ENCODE data around the gene S100A2. TPM values are rescaled to one million over a fixed set of nuclear protein-coding genes. Genes with fewer than 3 reads are reported as not detected.

Gene S100A2
- total and polyA plus RNA-seq, 2 donors (not counting 1 experiment from before 2014, with no cell fraction given): 0.19 TPM; not detected in 1

DNA sequence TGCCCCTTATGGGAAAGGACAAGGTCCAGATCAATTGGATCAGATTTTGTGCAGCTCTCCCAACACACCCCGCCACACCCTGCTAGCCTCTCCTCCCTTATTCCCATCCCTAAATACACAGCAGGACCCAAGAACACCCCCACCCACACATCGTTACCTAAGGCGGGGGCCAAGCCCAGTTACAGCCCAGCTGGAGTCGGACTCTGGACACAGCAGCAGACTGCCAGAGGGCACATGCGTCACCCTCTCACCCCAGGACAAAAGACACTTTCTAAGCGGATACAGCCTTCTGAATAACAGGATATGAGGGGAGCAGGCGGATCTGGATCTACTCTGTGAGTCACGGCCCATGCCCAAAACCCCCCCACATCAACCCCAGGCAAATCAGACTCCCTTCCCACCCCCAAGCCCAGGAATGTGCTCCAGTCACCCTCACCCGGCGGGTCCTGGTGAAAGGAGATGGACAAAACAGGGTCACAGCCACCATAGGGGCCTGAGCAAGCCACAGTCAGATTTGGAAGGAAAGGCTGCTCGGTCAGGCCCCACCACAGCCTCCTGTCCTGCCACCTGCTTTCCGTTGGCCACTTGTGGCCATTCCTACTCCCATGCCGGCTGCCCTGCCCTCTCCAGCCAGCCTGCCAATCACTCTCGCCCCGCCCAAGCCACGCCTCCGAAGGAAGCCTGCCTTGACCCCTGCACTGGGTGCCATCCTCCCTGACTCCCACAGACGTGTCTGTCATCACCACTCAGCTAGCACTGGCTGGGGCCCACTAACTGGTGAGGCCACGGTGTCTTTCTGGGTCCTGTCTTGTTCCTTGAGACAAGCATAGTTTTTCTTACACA is 43.3 kb upstream of the S100A2 start:
- peaks cover 0 to 4% of the 10 kb centered on the region in 2 donors for H3K4me1 ChIP-seq (ENCODE audit: control insufficient read depth in 2 of 2, insufficient read depth in 2 of 2, low read length in 2 of 2)
- H3K4me3 ChIP-seq (ENCODE audit: control extremely low read depth in 1 of 5, extremely low read depth in 1 of 5, insufficient read depth in 1 of 5, low read depth in 2 of 5, low read length in 4 of 5): no peak overlapping the region
- no peaks in the 10 kb centered on the region for H3K36me3 ChIP-seq (replicated peaks in 1 of 2; ENCODE audit: control extremely low read depth in 1 of 2, control insufficient read depth in 1 of 2, extremely low read depth in 1 of 2, insufficient read depth in 2 of 2, low read length in 1 of 2)
- H4K20me1 ChIP-seq (ENCODE audit: control insufficient read depth, insufficient read depth, low read length, poor library complexity, severe bottlenecking): no peaks in the 10 kb centered on the region
- no peak overlapping the region for H2AFZ ChIP-seq (ENCODE audit: insufficient read depth, low read depth, low read length, poor library complexity, severe bottlenecking)
- Mint-ChIP-seq H3K4me1 (peaks cover 2% of the 10 kb centered on the region), H3K9me3 (ENCODE audit: insufficient read depth) (no peaks in the 10 kb centered on the region), H3K27ac (no peak overlapping the region), H3K4me3 (no peak overlapping the region), H3K27me3 (no peaks in the 10 kb centered on the region)
- DNase-seq (no peak), ATAC-seq (ENCODE audit: low read depth) (no peak)
- H3K27me3 ChIP-seq (replicated peaks in 1 of 4; ENCODE audit: control extremely low read depth in 1 of 4, control insufficient read depth in 3 of 4, insufficient read depth in 4 of 4, low read length in 3 of 4): no peaks in the 10 kb centered on the region
- CTCF ChIA-PET: no interaction called here
- no peak overlapping the region for H3K4me2 ChIP-seq (replicated peaks; ENCODE audit: low read depth, low read length, poor library complexity, severe bottlenecking)
- intact Hi-C loops (cut with micrococcal nuclease): no loop called here
- H3K9me3 ChIP-seq (ENCODE audit: control extremely low read depth in 1 of 3, control insufficient read depth in 2 of 3, insufficient read depth in 1 of 3, low read length in 2 of 3): no peaks in the 10 kb centered on the region
- no peaks in the 10 kb centered on the region for H3K79me2 ChIP-seq (ENCODE audit: control insufficient read depth, insufficient read depth, low read length)
- 92% methylated on average over 16 of the region's 19 CpGs for WGBS (ENCODE audit: insufficient coverage)
- no peak overlapping the region for H3K27ac ChIP-seq (ENCODE audit: low read length in 2 of 2)
- POLR2A ChIA-PET: no interaction called here
- no peak overlapping the region for H3K9ac ChIP-seq (ENCODE audit: low read length)
- TF ChIP-seq, protein P1, sequence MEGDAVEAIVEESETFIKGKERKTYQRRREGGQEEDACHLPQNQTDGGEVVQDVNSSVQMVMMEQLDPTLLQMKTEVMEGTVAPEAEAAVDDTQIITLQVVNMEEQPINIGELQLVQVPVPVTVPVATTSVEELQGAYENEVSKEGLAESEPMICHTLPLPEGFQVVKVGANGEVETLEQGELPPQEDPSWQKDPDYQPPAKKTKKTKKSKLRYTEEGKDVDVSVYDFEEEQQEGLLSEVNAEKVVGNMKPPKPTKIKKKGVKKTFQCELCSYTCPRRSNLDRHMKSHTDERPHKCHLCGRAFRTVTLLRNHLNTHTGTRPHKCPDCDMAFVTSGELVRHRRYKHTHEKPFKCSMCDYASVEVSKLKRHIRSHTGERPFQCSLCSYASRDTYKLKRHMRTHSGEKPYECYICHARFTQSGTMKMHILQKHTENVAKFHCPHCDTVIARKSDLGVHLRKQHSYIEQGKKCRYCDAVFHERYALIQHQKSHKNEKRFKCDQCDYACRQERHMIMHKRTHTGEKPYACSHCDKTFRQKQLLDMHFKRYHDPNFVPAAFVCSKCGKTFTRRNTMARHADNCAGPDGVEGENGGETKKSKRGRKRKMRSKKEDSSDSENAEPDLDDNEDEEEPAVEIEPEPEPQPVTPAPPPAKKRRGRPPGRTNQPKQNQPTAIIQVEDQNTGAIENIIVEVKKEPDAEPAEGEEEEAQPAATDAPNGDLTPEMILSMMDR (IDR thresholded peaks at IDR 0.05): no peak
- no peak for TF ChIP-seq EZH2 (IDR thresholded peaks at IDR 0.05; ENCODE audit: borderline replicate concordance, insufficient read depth, low read depth, low read length, poor library complexity, severe bottlenecking)

DNA sequence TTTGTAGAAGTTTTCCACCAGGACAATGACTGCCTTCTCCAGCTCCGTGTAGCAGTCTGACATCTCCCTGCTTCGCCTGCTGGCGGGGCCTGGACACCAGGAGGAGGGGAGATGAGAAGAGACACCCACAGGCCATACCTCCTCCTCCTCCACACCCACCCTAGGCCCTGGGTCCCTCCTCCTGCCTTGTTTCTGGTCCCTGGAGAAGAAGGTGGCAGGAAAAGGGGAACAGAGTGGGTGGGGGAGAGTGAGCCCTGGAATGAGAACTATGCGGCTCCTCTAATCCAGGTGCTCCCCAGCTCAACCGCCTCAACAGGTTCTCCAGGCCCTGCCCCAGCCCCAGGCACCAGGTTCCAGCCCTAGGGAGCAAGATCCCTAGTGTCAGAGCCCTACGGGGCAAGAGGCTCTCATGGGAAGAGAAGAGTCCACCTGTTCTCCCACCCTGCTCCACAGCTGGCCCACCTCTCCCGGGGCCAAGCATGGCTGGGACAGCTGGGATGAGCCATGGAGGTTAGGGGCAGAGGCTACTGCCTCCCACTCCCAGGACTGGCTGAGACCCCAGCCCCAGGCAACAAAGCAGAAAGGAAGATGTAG is 42.5 kb upstream of the S100A2 start:
- no peak for TF ChIP-seq EZH2 (IDR thresholded peaks at IDR 0.05; ENCODE audit: borderline replicate concordance, insufficient read depth, low read depth, low read length, poor library complexity, severe bottlenecking)
- TF ChIP-seq, protein P1 (IDR thresholded peaks at IDR 0.05): no peak
- H3K27me3 Mint-ChIP-seq: no peaks in the 10 kb centered on the region
- H3K4me1 Mint-ChIP-seq: peaks cover 2% of the 10 kb centered on the region
- H3K9ac ChIP-seq (ENCODE audit: low read length): no peak overlapping the region
- H3K36me3 ChIP-seq (replicated peaks in 1 of 2; ENCODE audit: control extremely low read depth in 1 of 2, control insufficient read depth in 1 of 2, extremely low read depth in 1 of 2, insufficient read depth in 2 of 2, low read length in 1 of 2): no peaks in the 10 kb centered on the region
- ATAC-seq (ENCODE audit: low read depth) (no peak), DNase-seq (no peak)
- no peak overlapping the region for H3K4me2 ChIP-seq (replicated peaks; ENCODE audit: low read depth, low read length, poor library complexity, severe bottlenecking)
- H3K4me3 ChIP-seq (ENCODE audit: control extremely low read depth in 1 of 5, extremely low read depth in 1 of 5, insufficient read depth in 1 of 5, low read depth in 2 of 5, low read length in 4 of 5): no peak overlapping the region
- H3K9me3 ChIP-seq (ENCODE audit: control extremely low read depth in 1 of 3, control insufficient read depth in 2 of 3, insufficient read depth in 1 of 3, low read length in 2 of 3): no peaks in the 10 kb centered on the region
- no peaks in the 10 kb centered on the region for H3K79me2 ChIP-seq (ENCODE audit: control insufficient read depth, insufficient read depth, low read length)
- POLR2A ChIA-PET: interaction anchor here (1.0 kb wide), 1 partner anchor 119 kb away, joined by 3 read pairs; the partner anchor contains the start of gene INTS3
- intact Hi-C loops (cut with micrococcal nuclease): no loop called here
- no peak overlapping the region for H2AFZ ChIP-seq (ENCODE audit: insufficient read depth, low read depth, low read length, poor library complexity, severe bottlenecking)
- H3K9me3 Mint-ChIP-seq (ENCODE audit: insufficient read depth): no peaks in the 10 kb centered on the region
- no peak overlapping the region for H3K4me3 Mint-ChIP-seq
- no peaks in the 10 kb centered on the region for H3K27me3 ChIP-seq (replicated peaks in 1 of 4; ENCODE audit: control extremely low read depth in 1 of 4, control insufficient read depth in 3 of 4, insufficient read depth in 4 of 4, low read length in 3 of 4)
- CTCF ChIA-PET: no interaction called here
- H3K27ac Mint-ChIP-seq: peak overlapping the region; percentile 26
- H4K20me1 ChIP-seq (ENCODE audit: control insufficient read depth, insufficient read depth, low read length, poor library complexity, severe bottlenecking): no peaks in the 10 kb centered on the region
- peaks cover 0 to 4% of the 10 kb centered on the region in 2 donors for H3K4me1 ChIP-seq (ENCODE audit: control insufficient read depth in 2 of 2, insufficient read depth in 2 of 2, low read length in 2 of 2)
- WGBS (ENCODE audit: insufficient coverage): 93% methylated on average over 3 of the region's 7 CpGs
- no peak overlapping the region for H3K27ac ChIP-seq (ENCODE audit: low read length in 2 of 2)
